ENCODE measurements around the gene PTGFRN.

PTGFRN gene

DNA sequence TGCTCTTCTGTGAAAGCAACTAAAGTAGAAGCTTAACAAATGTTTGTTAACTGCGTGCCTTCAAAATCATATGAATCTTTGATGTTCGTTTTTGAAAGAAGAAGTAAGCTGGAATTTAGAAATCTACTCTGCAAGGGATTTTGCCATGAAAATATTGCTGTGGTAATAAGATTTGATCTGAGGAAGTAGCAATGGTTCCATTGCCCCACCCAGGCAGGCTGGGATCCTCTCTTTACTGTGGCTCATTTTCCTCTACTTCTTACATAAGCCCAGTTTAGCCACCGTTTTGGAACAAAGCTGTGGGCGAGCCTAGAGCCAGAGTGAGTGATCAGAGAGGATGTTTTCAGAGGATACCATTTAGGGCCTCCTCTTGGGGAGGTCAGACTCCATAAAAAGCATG lies 20.3 kb upstream of the PTGFRN start:
- no peak for DNase-seq (ENCODE audit: low read depth)

DNA sequence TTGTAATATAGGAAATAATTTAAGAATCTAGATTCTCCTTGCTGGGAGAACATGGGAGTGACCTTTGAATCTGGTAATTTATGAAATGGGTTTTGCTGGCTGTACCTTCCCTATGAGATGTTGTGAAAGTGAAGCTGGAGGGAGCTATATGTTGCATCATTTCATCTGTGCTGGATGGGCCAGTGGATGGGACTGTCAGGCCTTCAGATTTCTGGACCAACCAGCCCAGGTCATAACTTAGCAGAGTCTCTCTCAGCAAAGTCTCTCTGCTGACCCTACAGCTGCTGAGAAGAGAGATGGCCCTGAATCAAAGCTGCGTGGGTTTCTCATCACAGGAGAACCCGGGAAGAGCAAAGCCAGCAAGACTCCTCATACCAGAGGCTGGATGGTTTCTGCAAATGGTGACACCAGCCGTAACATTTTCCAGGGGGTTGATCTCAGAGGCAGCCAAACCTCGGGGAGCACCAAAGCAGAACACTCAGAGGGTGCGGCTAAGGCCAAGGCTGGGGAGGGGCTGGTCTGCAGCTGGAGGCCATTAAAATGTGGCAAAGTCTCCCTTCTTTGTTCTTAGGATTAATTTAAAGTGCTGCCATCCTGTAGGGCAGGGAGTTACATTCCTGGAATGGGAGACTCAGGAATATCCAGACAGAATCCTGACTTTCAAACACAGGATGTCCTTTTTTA lies 18.2 kb upstream of the PTGFRN start:
- no peak for DNase-seq (ENCODE audit: low read depth)

DNA sequence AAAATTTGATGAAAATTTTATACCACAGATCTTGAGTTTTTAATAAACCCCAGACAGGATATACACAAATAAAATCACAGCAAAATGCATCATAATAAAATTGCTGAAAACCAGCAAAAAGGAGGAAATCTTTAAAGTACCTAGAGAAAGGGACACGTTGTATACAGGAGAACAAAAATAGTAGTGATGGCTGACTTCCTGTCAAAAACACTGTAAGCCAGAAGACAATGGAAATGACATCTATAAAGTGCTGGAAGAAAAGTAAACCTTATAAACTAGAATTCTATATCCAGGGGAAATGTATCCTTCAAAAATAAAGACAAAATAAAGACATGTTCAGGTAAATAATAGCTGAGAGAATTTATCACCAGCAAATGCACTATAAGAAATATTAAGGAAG lies 14.6 kb upstream of the PTGFRN start:
- DNase-seq (ENCODE audit: low read depth): no peak

DNA sequence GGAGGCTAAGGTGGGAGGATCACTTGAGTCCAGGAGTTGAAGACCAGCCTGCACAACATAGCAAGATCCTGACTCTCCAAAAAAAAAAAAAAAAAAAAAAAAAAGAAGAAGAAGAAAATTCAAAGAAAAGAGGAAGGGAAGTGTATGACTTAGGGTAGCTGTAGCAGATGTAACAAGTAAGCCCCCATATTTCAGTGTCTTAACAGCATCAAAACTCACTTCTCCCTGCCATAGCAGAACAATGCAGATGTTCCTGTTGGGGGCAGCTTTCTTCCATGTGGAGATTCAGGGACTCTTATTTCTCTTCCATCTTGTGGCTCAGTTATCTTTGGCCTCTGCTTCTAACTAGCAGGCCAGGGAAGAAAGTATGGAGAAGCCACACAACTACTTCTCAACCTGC lies 10.2 kb upstream of the PTGFRN start:
- no peak for DNase-seq (ENCODE audit: low read depth)

DNA sequence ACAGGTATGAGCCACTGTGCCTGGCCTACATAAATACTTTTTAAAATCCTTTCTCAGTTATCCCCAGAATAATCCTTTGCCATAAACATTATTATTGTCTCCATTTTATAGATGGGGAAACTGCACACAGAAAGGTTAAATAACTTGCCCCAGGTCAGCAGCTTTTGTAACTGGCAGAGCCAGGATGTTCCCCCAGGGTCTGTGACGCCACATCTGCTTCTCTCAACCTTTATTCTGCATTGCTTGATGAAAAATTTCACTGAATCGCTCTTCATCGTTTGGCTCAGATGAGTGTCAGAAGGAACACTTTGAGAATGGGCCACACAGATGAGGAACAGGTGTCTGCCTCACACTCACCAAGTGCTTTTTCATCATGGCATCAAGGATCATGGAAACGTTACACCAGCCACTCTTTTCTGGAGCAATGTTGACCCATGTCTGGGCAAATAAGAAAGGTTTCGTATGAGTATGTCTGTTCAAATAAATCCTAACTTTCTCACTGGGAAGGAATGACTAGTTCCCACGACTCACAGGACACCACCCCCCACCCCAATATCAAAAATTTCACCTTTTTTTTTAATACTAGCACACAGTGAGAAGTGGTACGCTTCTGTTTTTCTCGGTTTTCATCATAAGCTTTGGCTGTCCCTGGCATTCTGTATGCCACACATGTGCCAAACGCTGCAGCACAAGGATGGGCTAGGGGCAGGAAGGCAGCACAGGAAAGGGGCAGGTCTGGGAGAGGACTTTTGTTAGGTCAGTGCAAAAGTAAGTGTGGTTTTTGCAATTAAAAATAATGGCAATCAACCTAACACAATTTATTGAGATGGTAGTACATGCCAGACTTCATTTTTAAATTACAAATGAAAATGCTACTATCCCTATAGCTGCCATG lies 9.0 kb upstream of the PTGFRN start:
- no peak for DNase-seq (ENCODE audit: low read depth)

DNA sequence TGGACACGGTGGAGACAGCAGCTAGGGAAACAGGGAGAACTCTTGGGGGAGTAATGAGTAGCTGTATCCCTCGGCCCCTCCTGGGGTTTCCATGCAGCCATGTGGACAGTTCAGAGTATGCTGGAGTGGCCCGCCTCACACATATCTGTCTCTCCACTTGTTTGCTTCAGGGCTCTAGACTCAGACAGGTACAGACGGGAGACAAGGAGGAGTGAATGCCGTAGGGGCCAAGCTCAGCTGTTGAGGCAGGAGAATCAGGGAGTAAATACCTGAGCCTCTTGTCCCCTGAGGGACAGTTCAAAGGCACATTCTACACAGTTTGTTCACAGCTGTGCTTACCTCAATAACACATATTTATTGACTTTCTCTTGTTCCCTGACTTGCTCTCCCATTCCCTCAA lies 7.7 kb upstream of the PTGFRN start:
- no peak for DNase-seq (ENCODE audit: low read depth)

DNA sequence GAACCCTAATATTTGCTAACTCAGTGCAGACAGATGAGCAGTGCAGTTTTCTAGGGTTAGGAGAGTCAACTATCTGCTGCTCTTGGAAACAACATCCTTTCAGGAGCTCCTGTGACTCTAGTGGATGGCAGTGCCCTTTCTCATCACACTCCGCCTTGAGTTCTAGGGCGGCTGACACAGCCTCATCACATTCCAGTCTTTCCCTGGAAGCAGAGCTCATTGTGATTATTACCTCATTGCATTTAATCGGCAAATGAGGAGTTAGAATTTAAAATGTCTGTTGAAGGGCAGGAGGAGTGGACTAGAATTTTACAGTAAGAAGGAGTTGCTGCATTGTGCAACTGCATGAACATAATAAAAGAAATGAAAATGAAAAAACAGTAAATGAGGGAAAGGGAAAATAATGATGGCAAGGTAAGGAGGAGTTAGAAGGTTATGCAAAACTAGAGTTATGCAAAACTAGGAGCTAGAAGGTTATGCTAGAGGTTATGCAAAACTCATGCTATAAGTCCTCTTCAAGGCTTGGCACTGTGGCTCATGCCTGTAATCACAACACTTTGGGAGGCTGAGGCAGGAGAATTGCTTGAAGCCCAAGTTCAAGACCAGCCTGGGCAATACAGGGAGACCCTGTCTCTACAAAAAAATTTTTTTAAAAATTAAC lies 6.9 kb upstream of the PTGFRN start:
- no peak for DNase-seq (ENCODE audit: low read depth)

DNA sequence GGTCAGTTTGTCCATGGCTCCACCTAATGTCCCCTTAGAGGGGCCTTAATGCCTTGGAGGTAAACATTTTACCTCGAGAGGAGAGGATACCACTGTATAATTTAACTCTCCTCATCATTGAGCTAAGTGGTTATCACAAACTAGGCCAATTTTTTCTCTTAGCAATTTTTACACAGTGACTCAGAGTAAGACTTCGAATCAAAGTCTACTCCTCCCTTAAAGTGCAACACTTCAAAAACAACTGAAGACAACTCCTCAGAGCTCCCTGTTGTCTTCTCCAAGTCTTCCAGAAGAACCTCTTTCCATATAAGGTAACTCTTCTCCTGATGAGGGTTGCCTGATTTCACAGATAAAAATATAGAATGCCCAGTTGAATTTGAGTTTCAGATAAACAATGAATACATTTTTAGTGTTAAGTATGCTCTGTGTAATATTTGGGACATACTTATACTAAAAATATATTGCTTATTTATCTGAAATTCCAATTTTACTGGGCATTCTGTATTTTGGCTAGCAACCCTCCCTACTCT lies 4.9 kb upstream of the PTGFRN start:
- DNase-seq (ENCODE audit: low read depth): no peak

DNA sequence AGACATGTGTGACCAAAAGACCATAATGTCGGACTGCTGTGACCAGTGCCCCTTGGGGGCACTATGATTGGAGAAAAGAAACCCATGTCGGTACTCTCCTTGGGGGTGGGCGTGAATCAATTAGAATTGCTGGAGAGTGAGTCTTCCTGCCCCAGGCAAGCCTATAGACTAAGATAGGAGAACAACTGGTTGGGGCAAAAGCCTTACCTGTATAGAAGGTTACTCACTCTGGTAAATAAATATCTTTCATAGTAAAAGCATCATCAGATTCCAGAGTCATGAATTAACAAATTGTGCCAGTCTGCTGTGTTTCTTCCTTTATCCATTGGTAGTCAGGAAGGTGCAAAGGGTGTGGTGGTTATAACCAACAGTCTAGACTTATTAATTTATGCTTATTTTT lies 2.9 kb upstream of the PTGFRN start:
- no peak for DNase-seq (ENCODE audit: low read depth)

DNA sequence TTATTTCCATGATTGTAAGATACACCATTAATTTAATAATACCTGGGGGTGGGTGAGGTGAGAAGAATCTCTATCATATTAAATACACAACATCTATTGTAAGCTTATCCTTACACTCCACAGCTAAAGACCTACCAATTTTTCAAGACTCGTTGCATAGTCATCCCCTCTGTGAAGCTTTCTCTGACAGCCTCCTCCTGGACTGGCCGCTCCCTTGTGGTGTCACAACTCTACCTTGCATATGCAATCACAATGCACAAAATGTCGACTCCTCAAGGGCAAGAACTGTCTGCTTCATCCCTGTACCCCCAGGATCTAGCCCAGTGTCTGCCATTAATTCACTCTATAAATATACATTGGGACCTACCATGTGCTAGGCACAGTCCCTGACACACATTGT lies 2.4 kb upstream of the PTGFRN start:
- no peak for DNase-seq (ENCODE audit: low read depth)

DNA sequence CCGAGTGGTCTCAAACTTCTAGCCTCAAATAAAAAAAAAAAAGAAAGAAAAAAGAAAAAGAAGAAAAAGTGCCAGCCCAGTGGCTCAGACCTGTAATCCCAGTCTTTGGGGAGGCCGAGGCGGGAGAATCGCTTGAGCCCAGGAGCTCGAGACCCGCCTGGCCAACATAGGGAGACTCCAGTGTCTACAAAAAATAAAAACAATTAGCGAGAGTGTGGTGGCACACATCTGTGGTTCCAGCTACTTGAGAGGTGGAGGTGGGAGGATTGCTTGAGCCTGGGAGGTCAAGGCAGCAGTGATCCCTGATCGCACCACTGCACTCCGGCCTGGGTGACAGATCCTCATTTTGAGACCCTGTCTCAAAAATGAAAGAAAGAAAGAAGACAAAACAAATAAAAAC lies 1.4 kb upstream of the PTGFRN start:
- DNase-seq (ENCODE audit: low read depth): no peak

DNA sequence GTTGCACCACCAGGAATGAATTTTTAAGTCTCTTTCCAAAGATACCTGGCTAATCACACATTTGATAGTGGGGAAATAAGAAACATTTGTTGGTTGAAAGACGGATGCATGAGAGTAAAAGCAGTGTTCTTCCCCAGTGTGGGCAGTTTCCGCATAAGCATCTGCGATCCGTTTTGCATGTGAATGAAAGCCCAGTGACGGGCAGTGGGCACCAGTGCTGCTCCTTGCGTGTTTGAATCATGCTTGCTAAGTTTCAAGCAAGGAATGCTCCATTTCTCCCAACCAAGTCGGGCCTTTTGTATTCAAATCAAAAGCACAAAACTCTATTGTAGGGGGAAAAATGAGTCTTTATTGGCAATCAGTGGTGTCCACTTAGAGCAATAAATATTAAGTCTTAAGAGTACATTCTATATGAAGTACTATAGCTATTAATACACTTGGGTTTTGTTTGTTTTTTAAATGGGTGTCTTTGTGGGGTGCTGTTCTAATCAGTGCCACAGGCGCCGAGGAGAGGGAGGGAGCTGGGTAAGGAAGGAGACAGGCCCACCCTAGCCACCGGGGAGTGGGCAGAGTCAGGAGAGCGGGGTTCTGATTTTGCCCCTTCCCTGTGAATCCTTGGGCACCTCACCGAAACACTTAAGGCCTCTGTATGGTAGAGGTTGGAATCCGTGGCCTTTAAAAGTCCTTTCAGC lies 750 bp upstream of the PTGFRN start:
- no peak for DNase-seq (ENCODE audit: low read depth)

DNA sequence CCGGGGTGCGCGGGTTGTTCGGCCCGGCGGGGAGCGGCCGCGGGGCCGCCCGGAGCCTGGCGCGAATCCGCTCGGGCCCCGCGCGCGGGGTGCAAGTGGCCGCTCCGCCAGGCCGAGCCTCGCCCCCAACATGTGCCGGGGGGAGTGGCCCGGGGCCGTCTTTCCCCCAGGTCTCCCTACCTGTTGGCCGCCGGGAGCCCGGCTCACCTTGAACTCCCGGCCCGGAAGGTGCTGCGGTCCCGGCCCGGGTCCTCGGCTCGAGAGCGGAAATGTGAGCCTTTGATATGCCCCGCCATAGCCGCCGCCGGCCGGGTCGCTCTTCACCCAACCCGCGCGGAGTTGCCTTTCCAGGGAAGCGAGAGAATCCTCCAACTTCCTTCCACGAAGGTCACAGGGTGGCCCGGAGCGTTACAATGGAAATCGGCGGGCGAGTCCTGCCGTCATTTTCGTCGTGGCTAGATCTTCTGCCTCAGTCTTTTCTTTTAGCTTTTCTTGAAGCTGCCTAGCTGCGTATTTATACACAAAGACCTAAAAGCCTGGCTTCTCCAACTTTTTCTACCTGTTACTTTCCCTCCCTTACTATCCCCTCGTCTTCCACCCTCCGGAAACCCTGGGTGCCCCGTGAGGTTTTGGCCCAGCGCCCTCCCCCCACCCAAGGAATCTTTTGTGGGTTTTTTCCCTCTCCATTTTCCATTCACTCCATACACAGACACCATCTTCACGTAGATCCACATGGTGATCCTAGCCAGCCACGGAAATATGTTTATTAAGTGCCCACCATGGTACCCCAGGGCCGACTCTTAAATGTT lies 867 bp downstream of the PTGFRN start:
- no peak for DNase-seq (ENCODE audit: low read depth)

DNA sequence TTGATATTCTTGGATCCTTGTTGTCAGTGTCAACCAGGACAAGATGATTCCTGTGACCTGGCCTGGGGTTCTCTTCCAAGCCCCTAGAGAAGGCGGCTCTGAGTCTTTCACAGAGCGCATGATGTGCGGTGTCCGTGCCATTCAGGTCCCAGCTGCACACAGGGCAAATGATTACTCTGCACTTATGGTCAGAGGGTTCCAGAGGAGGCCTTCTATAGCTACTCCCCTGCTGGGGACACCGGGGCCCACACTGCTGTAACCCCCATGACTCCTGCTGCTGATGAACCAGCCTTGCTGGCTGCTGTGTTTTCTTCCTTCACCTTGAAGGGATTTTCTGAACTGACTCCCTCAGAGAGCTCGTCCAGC lies 1.5 kb downstream of the PTGFRN start:
- DNase-seq (ENCODE audit: low read depth): no peak

DNA sequence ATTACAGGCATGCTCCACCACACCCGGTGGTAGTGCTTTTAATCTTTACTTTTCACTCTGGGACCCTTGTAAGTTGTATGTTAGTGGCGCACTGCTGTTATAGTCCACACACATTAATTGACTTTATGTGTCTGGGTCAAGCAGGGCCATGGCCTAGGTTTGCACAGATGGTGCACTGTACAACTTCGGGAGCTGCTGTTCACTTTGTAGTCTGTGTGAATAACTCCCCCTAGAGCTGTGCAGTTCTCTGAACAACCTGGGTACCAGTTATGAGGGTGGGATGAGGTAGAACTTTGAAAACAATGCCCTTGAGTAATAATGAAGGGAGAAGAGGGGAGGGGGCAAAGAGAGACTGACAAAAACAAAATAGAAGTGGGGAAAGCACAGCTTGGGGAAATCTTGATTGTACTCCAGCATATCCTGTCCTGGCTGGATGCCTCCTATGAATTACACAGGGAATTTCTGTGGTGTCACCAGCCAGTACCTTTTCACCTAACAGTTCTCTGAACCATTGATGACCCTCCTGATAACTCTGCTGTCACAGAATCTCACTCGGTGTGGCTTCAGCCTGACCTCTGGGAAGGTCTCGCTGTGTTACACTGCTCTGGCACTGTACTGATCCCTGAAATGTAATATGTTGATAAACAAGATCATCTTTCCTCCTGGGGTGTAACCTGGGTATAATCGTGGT lies 2.2 kb downstream of the PTGFRN start:
- no peak for DNase-seq (ENCODE audit: low read depth)

DNA sequence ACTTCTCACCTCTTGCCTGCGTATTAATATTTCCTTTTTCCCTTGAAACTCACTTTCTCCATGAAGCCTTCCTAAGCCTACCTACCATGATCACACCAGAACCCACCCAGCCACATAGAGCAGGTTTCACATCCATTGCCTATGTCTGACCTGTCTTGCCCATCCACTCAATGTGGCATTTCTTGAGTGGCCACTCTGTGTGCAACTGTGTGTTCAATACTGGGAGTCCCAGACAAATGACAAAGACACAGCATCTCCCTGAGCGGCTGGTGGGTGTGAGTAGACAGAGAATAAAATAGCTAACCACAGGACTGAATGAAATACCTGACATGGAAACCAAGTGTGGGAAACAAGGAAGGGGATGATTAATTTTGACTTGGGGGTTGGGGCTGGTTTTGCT lies 3.1 kb downstream of the PTGFRN start:
- DNase-seq (ENCODE audit: low read depth): no peak

DNA sequence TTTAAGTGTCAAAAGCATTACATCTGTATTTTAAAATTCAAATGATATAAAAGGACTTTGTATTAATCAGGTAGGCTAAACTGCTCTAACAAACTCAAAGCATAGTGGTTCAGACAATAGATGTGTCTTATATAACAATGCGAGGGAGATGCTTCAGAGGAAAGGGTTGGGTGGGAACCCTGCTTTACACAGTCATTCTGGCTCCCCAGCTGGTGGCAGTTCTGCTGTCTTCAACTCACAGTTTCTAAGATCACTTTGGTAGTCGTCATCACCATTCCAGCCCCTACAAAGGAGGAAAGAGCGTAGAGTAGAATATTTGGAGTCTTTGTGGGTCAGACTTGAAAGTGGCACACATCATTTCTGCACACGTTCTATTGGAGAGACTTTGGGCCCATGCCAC lies 4.2 kb downstream of the PTGFRN start:
- DNase-seq (ENCODE audit: low read depth): no peak

DNA sequence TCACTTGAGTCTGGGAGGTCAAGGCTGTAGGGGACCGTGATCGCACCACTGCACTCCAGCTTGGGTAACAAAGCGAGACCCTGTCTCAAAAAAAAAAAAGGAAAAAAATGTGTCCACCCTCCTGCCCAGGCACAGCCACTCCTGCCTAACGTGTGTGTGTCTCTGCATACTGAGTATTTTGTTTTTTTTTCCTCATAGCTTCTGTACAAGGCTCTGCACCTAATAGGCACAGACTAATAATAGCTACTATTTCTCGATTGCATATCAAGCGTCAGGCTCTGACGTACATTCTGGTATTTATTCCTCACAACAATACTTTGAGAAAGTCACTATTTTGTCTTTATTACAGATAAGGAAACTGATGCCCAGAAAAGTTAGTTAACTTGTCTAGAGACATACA lies 5.0 kb downstream of the PTGFRN start:
- no peak for DNase-seq (ENCODE audit: low read depth)

DNA sequence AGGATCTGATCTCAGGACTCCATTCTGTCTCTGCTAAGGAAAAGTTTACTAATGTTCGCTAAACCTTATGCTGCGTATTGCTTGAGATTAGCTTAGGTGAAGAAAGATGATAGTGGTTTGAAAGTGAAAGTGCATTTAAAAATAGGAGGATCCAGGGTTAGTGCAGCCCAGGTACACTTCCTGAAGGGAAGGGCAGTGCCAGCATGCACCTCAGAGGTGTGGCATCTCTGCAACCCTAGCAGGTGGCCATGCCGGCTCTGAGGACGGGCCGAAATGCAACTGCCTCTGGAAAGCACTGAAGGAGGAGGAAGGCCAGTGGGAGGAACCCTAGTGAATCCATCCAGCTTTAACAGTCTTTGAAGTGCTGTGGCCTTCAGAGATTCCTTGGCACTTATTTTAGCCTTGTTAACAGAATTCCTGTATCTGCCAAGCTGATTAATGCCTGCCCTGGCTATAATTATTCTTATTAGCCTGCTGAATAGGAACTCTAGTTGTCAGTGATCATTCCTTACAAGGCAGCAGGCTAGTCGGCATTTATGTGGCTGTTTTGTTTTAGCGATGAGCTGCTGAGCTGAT lies 5.5 kb downstream of the PTGFRN start:
- DNase-seq (ENCODE audit: low read depth): no peak

DNA sequence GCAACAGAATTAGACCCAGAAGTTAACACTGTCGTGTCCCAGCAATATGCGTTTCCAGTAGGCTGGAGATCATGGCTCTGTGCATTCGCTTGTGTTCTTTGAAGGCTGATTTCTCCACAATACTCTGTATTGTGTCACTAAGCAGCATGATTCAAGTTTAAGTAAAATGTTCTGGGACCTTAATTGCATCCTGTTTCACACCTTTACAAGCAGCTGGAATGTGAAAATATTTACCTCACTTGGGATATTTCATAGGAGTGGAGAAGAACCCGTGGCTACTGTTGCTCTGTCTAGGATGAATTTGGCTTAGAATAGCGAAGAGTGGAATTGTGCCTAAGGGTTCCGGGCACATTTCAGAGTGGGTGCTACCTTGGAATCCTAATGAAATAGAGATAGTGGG lies 6.3 kb downstream of the PTGFRN start:
- no peak for DNase-seq (ENCODE audit: low read depth)
